K562 (cell line): Measurements from ENCODE around the gene SV2C. TPM values are rescaled to one million over a fixed set of nuclear protein-coding genes. Genes with fewer than 3 reads are reported as not detected.

Experiments
- ATAC-seq: fragments of 200-7000 bp; cut with Tn5 transposase; 3 replicates; pipeline ENCODE4 v1.9.1; 2020; ENCODE audit warnings: moderate library complexity
- BruUV-seq: library from RNA; stranded (reverse); fragments of 400-500 nt; replicated peaks from 2 replicates; lab custom pipeline; 2021; lab: Mats Ljungman, UMichigan
- CTCF ChIA-PET: fragments of 300-600 bp; formaldehyde crosslinking; extraction: SDS; loops from one replicate; lab custom pipeline; 2021; ENCODE audit warnings: low intra/inter-chr PET ratio; lab: Yijun Ruan, JAX
- POLR2A ChIA-PET: fragments of 300-600, 350-650 bp; sonication (Branson Sonifier 250); formaldehyde crosslinking; extraction: SDS; loops from one replicate; lab custom pipeline; 2021; ENCODE audit warnings: antibody characterized with exemption, inconsistent platforms; lab: Yijun Ruan, JAX
- DNase-seq, 4 experiments: peaks; one replicate each; pipeline versions ENCODE4 v3.0.0 to v3.0.0-alpha.2; 2011 to 2018; ENCODE audit warnings: low spot score in 3 of 4, mixed read lengths in 3 of 4; ENCODE audit errors: extremely low read depth in 1 of 4
- FAIRE-seq: peaks from 2 replicates; lab custom pipeline; 2011; peaks lifted over from hg19 to GRCh38; lab: Jason Lieb, UNC
- H2AFZ ChIP-seq: 2 replicates; pipeline ENCODE4 v1.6.0; 2011; ENCODE audit warnings: low read depth, low read length, control low read depth, inconsistent platforms
- H3K27ac ChIP-seq: fragments of 200-600 bp; 3 replicates; pipeline ENCODE4 v1.8.0; 2011; ENCODE audit warnings: low read depth, mild to moderate bottlenecking, control low read depth, inconsistent platforms, low read length, moderate library complexity, mixed read lengths; ENCODE audit errors: extremely low read depth
- H3K27me3 ChIP-seq, 2 experiments: fragments of 300-600 bp in 1 of 2; 2 replicates in 1 of 2; 3 replicates in 1 of 2; pipeline versions ENCODE4 v1.6.0 to v1.8.0; 2011; ENCODE audit warnings: inconsistent platforms in 2 of 2, low read length in 2 of 2, mild to moderate bottlenecking in 1 of 2, mixed read lengths in 1 of 2, moderate library complexity in 1 of 2; ENCODE audit not compliant: control insufficient read depth in 2 of 2, insufficient read depth in 2 of 2
- H3K36me3 ChIP-seq: fragments of 300-600 bp; 3 replicates; pipeline ENCODE4 v1.8.0; 2011; ENCODE audit warnings: mild to moderate bottlenecking, low read length, inconsistent platforms; ENCODE audit not compliant: control insufficient read depth, insufficient read depth
- H3K4me1 ChIP-seq, 2 experiments: fragments of 200-600 bp in 1 of 2; replicated peaks in 1 of 2; 2 replicates in 1 of 2; 3 replicates in 1 of 2; pipeline versions ENCODE4 v1.5.1 to v1.8.0; 2011; ENCODE audit warnings: inconsistent platforms in 2 of 2, low read length in 2 of 2, mild to moderate bottlenecking in 1 of 2, mixed read lengths in 1 of 2, moderate library complexity in 1 of 2; ENCODE audit not compliant: control insufficient read depth in 2 of 2, insufficient read depth in 2 of 2
- H3K4me2 ChIP-seq: 2 replicates; pipeline ENCODE4 v1.6.1; 2011; ENCODE audit warnings: low read length, control low read depth, inconsistent platforms, mixed read lengths; ENCODE audit not compliant: insufficient read depth
- H3K4me3 ChIP-seq: fragments of 200-600 bp; sonication (generic), shearing (Covaris generic); 2 replicates; pipeline ENCODE4 v1.5.1; 2016; ENCODE audit warnings: control low read depth, inconsistent platforms
- H3K79me2 ChIP-seq: fragments of 200-600 bp; 3 replicates; pipeline ENCODE4 v1.8.0; 2011; ENCODE audit warnings: low read length, inconsistent platforms; ENCODE audit not compliant: control insufficient read depth, insufficient read depth
- H3K9ac ChIP-seq, 2 experiments: 2 replicates each; pipeline versions ENCODE4 v1.6.0 to v1.6.1; 2011; ENCODE audit warnings: low read depth in 2 of 2, low read length in 2 of 2, control low read depth in 1 of 2, inconsistent platforms in 1 of 2, mild to moderate bottlenecking in 1 of 2, mixed read lengths in 1 of 2; ENCODE audit not compliant: insufficient read depth in 1 of 2
- H3K9me1 ChIP-seq: one replicate; pipeline ENCODE4 v1.6.0; 2011; ENCODE audit warnings: inconsistent platforms, mild to moderate bottlenecking, low read length, moderate library complexity; ENCODE audit not compliant: control insufficient read depth, insufficient read depth
- H3K9me3 ChIP-seq: replicated peaks from 2 replicates; pipeline ENCODE4 v1.5.1; 2011; ENCODE audit warnings: low read depth, low read length, inconsistent platforms; ENCODE audit not compliant: control insufficient read depth, insufficient read depth
- H4K20me1 ChIP-seq: replicated peaks from 2 replicates; pipeline ENCODE4 v1.6.1; 2011; ENCODE audit warnings: low read length, inconsistent platforms, mixed read lengths; ENCODE audit not compliant: control insufficient read depth, insufficient read depth
- CHCHD3 ChIP-seq: fragments of 250-450 bp; sonication (Bioruptor Pico); IDR thresholded peaks from 2 replicates; pipeline ENCODE4 v2.1.2; 2022; ENCODE audit warnings: mild to moderate bottlenecking
- DIDO1 ChIP-seq: fragments of 450-650 bp; IDR thresholded peaks from 2 replicates; pipeline ENCODE4 v1.6.1; 2016; ENCODE audit warnings: low read depth, missing biosample characterization, missing genetic modification characterization
- GTF2E2 ChIP-seq: fragments of 200-800 bp; sonication (Bioruptor generic); IDR thresholded peaks from 2 replicates; pipeline ENCODE4 v1.6.1; 2016; ENCODE audit warnings: missing genetic modification characterization, missing compliant biosample characterization
- ILK ChIP-seq: fragments of 450-650 bp; IDR thresholded peaks from 2 replicates; pipeline ENCODE4 v1.6.1; 2016; ENCODE audit warnings: missing genetic modification characterization, low read depth, mild to moderate bottlenecking, missing compliant biosample characterization, moderate library complexity, borderline replicate concordance
- TFAM ChIP-seq: fragments of 250-450 bp; sonication (Bioruptor Pico); conservative IDR thresholded peaks from 2 replicates; pipeline ENCODE4 v1.5.0; 2021; ENCODE audit warnings: mild to moderate bottlenecking, moderate library complexity
- WHSC1 ChIP-seq: IDR thresholded peaks from one replicate; pipeline ENCODE4 v1.6.1; 2012; ENCODE audit warnings: low read length, control low read depth, inconsistent platforms
- ZC3H4 ChIP-seq: sonication (generic); formaldehyde crosslinking; IDR thresholded peaks from 2 replicates; pipeline ENCODE4 v1.9.0; 2021; ENCODE audit warnings: missing genetic modification reagents, borderline replicate concordance
- WGBS: fragments of 100-300 bp; shearing (Covaris generic); methylation state at CpG from one replicate; pipeline ENCODE4 v1.1.6; 2016; ENCODE audit warnings: low coverage, mixed read lengths; ENCODE audit not compliant: insufficient coverage; ENCODE audit errors: missing lambda C conversion rate; 5-methylcytosine and 5-hydroxymethylcytosine counted together
- in situ Hi-C: fragments of 300-500 bp; cut with MboI; formaldehyde crosslinking; loops from 4 replicates; pipeline ENCODE4 v1.15.0; 2018; ENCODE audit warnings: inconsistent platforms, mixed read lengths
- intact Hi-C: fragments of 100-400 bp; cut with micrococcal nuclease; formaldehyde crosslinking; loops from 2 replicates; pipeline ENCODE4 v1.14.2; 2022
- polyA plus RNA-seq, 8 experiments: library from polyadenylated mRNA; depleted of rRNA in 4 of 8; stranded (reverse) in 5 of 8; unstranded in 3 of 8; fragments of >200 nt; fragmentation: Nextera tagmentation in 2 of 8; fragmentation: Illumina TruSeq in 1 of 8; extraction: Ambion mirVana in 2 of 8; extraction: Trizol in 1 of 8; gene quantifications; 2 replicates each; pipeline versions ENCODE4 v1.2.1 to v1.2.3, GENCODE V29; 2011 to 2014; ENCODE audit warnings: inconsistent platforms in 1 of 8, missing spikeins in 1 of 8
- total RNA-seq, 7 experiments: library from RNA; depleted of rRNA in 6 of 7; stranded (reverse); fragments of >200 nt in 6 of 7; fragmentation: Illumina TruSeq in 2 of 7; extraction: Trizol in 2 of 7; gene quantifications; 2 replicates each; pipeline versions ENCODE4 v1.2.1 to v1.2.3, GENCODE V29; 2011 to 2021; ENCODE audit warnings: low replicate concordance in 1 of 7
- TF ChIP-seq, protein P1 (sequence below): fragments of 450-650 bp; conservative IDR thresholded peaks from 2 replicates; pipeline ENCODE4 v1.6.1; 2016; ENCODE audit warnings: missing genetic modification characterization, low read depth, mild to moderate bottlenecking, control low read depth, missing compliant biosample characterization
- TF ChIP-seq, protein P2 (sequence below): fragments of 250-450 bp; sonication (Bioruptor Pico); IDR thresholded peaks from 2 replicates; pipeline ENCODE4 v1.5.0; 2021; ENCODE audit warnings: mild to moderate bottlenecking, moderate library complexity

Gene SV2C
- total and polyA plus RNA-seq, 9 of the 15 experiments (the other 6 are each of a cell fraction or from before 2014, with no cell fraction given), result 0.05 TPM; not detected in 8

DNA sequence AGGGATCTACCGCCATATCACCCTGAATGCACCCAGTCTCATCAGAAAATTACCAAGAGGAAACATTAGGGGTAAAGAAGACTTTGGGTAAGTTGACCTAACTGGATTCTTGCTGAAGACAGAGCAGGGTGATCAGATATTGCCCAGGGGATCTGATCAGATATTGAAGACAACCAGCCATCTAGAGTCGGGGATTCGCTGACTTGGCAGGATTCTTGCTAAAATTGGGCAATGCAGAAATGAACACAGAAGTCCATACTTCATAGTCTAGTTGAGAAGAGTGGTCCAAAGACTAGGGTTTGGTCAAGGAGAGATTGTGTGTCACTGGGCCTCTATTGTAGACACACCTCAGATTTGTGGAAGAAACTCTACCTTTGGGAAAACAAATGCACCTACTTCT is 107.2 kb downstream of the SV2C start (continued):
- TF ChIP-seq WHSC1 (no peak), GTF2E2 (tag) (no peak)

DNA sequence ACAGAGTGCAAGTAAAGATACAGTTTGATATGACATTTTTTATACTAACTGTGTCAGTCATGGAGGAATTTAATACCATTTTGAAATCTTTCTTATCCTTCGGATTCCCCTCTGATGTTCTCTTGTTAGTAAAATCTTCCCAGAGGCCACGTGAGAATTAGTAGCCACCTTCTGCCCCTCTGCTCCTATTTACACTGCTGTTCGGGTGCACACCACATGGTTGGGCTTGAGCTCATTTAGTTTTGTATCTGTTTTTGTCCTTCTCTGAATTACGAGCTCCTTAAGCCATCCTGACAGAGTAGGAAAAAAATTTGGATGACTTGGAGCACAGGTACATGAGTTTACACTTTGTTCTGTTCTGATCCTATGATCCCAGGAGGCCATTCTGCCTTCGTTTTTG is 109.7 kb downstream of the SV2C start:
- no peaks in the 10 kb centered on the region for H3K79me2 ChIP-seq
- BruUV-seq, result no TSS peak
- no peaks in the 10 kb centered on the region for H4K20me1 ChIP-seq
- H3K4me1 ChIP-seq, result no peaks in the 10 kb centered on the region; a peak in 2 of 5 replicates
- intact Hi-C loops, result no loop called here
- DNase-seq (no peak), ATAC-seq (no peak), FAIRE-seq (no peak)
- no peak overlapping the region for H3K4me3 ChIP-seq
- H3K4me2 ChIP-seq, result no peak overlapping the region
- ChIA-PET POLR2A (no interaction called here), CTCF (no interaction called here)
- H3K36me3 ChIP-seq, result no peaks in the 10 kb centered on the region
- no peak overlapping the region for H2AFZ ChIP-seq
- in situ Hi-C loops, result no loop called here
- no peaks in the 10 kb centered on the region for H3K9me1 ChIP-seq
- no peak overlapping the region for H3K9ac ChIP-seq
- no peak overlapping the region for H3K27ac ChIP-seq
- no peaks in the 10 kb centered on the region for H3K9me3 ChIP-seq
- peaks cover 0 to 8% of the 10 kb centered on the region in 2 experiments; a peak in 4 of 5 replicates for H3K27me3 ChIP-seq
- TF ChIP-seq, protein P1, sequence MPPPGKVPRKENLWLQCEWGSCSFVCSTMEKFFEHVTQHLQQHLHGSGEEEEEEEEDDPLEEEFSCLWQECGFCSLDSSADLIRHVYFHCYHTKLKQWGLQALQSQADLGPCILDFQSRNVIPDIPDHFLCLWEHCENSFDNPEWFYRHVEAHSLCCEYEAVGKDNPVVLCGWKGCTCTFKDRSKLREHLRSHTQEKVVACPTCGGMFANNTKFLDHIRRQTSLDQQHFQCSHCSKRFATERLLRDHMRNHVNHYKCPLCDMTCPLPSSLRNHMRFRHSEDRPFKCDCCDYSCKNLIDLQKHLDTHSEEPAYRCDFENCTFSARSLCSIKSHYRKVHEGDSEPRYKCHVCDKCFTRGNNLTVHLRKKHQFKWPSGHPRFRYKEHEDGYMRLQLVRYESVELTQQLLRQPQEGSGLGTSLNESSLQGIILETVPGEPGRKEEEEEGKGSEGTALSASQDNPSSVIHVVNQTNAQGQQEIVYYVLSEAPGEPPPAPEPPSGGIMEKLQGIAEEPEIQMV, result no peak
- TF ChIP-seq TFAM (CRISPR knock-in tag), result no peak
- TF ChIP-seq CHCHD3 (CRISPR knock-in tag), result no peak
- TF ChIP-seq, protein P2, sequence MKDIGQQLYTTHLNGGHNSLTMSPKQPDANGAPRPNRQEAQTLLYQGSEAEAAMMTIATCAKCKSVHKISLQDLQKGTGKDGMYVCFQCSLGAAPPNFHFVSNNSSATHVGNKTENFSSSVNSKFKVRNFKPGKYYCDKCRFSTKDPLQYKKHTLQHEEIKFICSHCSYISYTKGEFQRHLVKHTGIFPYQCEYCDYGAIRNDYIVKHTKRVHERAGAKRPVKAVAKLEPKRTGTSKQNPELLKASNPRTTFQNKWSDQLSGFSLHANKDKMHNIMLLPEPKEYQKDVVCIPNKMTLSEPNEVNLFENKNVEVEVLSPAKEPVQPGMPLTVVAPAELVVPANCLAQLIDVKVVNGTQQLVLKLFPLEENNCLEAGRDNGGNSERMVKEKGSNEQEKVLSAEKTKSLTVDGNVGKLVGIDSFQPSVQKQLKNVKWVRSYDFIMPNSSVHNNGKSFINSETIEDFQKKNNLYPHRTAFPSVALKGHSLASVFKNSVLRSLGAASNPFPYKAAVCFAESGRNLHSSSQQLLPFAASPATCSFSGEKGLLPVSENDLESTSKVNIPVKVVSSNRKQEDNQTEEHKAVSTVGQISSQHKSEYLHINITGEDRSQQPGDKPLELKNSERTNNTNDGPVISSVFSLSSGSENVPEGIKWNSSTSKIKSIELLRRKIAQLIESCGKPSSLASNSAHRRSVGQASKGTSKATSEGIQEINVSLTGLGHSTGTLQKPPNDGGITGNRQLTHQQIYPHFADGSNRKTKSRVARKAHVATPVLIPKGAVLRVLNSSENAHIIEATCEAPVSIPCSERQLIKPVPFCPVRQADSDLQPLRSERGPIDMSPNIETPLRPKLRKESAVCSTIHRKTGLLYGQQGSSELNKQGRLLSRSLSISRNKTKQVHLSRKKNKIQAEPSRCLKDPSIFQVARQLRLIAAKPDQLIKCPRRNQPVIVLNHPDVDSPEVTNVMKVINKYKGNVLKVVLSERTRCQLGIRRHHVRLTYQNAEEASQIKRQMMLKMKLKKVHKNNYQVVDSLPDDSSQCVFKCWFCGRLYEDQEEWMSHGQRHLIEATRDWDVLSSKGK (CRISPR knock-in tag), result no peak
- no peak for TF ChIP-seq DIDO1 (tag)
- no peak for TF ChIP-seq ILK (tag)
- TF ChIP-seq ZC3H4 (CRISPR knock-in tag), result no peak
- WGBS, result 1% methylated on average over 5 of the region's 5 CpGs
